ENCODE measurements around the gene KRT6B.
"Not testable (repeated sequence)": the region's sequence is repeated elsewhere in the genome, so short reads cannot be mapped to it uniquely, and the experiment has no call there.

Gene KRT6B

GRCh38 chr12:52469853-52470252 lies 17.9 kb upstream of the KRT6B start:
- no peak for DNase-seq

GRCh38 chr12:52464897-52465296 lies 13.0 kb upstream of the KRT6B start:
- DNase-seq: no peak

- DNase-seq: no peak
Measured at GRCh38 chr12:52461693-52462092, 9.7 kb upstream of the KRT6B start.

- DNase-seq: no peak
Measured at GRCh38 chr12:52458861-52459260, 6.9 kb upstream of the KRT6B start.

- DNase-seq: no peak
Measured at GRCh38 chr12:52455821-52456220, 3.9 kb upstream of the KRT6B start.

- DNase-seq: no peak
Measured at GRCh38 chr12:52454411-52455201, 2.7 kb upstream of the KRT6B start.

- DNase-seq: no peak
Measured at GRCh38 chr12:52448228-52448627, 3.7 kb downstream of the KRT6B start.

GRCh38 chr12:52447196-52447595 lies 4.8 kb downstream of the KRT6B start:
- DNase-seq: not testable (repeated sequence)

GRCh38 chr12:52446367-52447045 lies 5.4 kb downstream of the KRT6B start:
- no peak for DNase-seq

- no peak for DNase-seq
Measured at GRCh38 chr12:52445876-52446275, 6.1 kb downstream of the KRT6B start.

GRCh38 chr12:52444647-52445595 lies 7.0 kb downstream of the KRT6B start:
- no peak for DNase-seq

GRCh38 chr12:52443966-52444365 lies 8.0 kb downstream of the KRT6B start:
- no peak for DNase-seq

- peak; percentile 89 for DNase-seq
Measured at GRCh38 chr12:52442600-52443061, 9.3 kb downstream of the KRT6B start.

- DNase-seq: peak; percentile 18
Measured at GRCh38 chr12:52441320-52441911, 10.5 kb downstream of the KRT6B start.

- DNase-seq: peak; percentile 67
Measured at GRCh38 chr12:52440821-52441319, 11.1 kb downstream of the KRT6B start.

- DNase-seq: no peak
Measured at GRCh38 chr12:52439845-52440244, 12.1 kb downstream of the KRT6B start.

- DNase-seq: no peak
Measured at GRCh38 chr12:52439420-52439819, 12.5 kb downstream of the KRT6B start.

GRCh38 chr12:52438305-52439301 lies 13.3 kb downstream of the KRT6B start:
- DNase-seq: no peak

- DNase-seq: no peak
Measured at GRCh38 chr12:52437508-52437907, 14.4 kb downstream of the KRT6B start.

GRCh38 chr12:52436828-52437474 lies 15.0 kb downstream of the KRT6B start:
- DNase-seq: no peak

Measured in fibroblast of skin of back (primary cell).